HG02623 (cell line): Measurements from ENCODE around the gene PLIN5.

Experiments used
- ATAC-seq: cut with Tn5 transposase; IDR thresholded peaks from one replicate; pipeline ENCODE4 v1.9.1; 2021; ENCODE audit warnings: moderate library complexity; ENCODE audit not compliant: unreplicated experiment

Gene PLIN5

DNA sequence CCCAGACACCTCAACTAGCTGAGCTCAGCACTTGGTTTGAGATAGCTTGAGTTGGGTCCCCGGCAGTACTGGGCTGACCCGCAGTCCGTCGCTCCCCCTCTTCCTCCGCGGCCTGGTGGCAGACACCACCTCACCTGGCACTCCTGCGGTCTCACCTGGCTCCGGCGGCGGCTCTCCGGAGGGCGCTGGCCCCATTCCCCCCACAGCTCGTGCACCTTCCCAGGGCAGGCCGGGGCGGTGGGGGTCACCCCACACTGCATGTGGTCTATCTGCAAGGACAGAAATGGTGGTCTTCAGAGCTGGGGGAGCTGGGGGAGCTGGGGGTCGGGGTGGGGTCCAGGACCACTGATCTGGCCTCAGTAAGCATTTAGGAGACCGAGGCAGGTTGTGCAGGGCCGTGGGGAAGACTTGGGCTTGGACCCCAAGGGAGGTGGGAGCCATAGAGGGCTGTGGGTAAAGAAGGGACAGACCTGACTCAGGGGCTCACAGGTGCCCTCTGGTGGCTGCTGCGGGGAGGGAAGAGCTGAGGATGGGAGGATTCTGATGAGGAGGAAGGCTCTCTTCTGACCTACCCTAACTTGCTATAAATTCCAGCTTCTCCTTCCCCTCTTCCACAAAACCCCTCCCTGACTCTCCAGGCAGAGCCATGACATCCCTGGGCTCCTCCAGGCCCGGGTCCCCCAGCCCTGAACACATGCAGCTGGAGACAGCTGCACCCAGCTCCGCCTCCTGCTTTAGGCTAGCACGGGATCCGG is 10.0 kb downstream of the PLIN5 start:
- ATAC-seq, result no peak

DNA sequence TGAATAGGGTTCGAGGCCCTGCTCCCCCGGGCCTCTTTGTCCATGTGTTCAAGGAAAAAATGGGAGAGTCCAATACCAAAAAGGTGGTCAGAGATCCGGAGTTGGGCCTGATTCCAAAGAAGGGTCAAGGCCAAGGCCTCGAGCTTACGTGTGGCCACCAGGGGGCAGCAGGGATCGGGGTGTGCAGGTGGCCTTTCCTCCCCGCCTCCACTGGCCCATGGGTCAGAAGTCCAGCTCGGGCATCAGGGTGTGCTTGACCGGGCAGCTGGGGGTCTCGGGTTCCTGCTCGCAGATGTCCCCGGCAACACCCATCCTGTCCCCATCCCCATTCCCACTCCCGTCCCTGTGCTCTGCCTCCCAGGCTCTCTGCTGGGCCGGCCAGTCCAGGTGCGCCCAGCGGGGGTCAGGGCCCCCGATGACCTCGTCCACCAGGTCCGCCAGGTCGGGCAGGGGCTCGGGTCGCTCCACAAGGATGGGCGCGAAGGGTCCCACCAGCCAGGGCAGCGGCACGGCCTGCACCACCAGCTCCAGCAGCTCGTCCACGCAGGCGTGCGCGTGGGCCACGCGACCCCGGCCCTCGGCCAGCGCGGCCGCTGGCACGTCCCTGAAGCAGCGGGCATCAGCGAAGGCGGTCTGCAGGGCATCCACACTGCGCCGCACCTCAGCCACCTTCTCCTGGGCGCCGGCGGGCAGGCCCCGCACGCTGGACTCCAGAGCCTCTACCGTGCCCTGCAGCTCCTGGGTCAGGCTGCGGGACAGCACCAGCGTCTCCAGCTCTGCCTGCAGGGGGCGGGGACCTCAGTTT is 11.5 kb downstream of the PLIN5 start:
- no peak for ATAC-seq

DNA sequence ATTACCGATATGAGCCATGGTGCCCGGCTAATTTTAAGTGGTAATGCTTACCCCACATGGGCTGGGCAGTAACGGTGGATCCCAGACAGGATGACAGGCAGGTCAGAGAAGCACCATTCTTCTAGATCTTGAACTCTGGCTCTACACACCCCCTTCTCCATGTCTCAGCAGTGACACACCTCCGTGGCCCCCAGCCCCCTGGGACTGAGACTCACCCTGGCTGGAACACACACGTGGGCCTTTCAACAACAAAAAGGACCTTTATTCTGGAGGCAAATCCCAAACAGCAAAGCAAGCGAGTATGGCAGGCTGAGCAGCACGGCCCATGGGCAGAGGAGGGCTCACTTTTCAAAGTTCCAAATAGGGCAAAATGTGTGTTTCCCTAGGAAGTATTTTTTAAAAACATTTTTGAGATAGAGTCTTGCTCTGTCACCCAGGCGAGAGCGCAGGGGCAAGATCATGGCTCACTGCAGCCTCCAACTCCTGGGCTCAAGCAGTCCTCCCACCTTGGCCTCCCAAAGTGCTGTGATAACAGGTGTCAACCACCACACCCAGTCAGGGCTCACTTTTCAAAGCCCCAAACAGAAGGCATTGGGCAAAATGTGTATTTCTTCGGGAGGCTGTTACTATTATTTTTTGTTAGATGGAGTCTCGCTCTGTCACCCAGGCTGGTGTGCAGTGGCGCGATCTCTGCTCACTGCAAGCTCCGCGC is 12.6 kb downstream of the PLIN5 start:
- ATAC-seq, result no peak

DNA sequence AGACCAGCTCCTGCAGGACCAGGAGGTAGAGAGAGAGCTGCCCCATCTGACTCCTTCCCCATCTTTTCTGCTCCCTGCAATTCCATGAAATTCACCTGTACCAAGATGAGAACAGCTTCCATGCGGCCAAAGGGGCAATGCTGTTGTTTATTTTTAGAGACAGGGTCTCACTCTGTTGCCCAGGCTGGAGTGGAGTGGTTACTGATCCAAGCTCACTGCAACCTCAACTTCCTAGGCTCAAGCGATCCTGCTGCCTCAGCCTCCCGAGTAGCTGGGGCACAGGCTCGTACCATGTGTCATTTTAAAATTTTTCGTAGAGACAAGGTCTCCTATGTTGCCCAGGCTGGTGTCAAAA is 13.2 kb downstream of the PLIN5 start:
- ATAC-seq, result no peak

DNA sequence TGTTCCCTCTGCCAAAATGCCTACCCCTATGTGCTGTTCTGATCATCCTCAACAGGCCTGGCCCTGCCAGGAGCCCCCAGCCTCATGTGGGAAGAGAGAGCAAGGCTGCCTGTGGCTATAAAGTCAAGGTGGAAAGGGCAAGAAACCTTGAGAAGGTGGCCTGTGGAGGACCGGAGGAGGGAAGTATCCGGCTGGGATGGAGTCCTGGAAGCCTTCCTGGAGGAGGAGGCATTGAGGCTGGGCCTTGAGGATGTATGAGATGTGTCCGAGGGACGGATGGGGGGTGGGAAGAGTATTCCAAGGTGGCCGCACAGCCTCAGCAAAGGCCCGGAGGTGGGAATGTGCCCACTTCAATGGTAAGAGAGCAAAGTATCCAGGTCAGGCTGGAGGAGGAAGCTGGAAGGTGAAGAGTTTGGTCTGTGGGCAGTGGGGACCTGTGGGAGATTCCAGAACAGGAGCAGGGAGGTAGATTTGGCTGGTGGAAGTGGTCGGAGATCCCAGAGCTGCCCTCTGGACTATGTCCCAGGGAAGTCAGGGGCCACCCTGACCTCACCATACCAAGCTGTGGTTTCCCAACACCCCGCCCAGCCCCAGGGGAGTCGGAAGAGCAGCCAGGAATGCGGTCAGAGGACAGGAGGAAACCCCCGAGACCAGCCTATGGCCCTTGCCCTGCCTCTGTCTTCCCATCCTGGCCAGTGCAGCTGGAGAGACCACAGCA is 13.7 kb downstream of the PLIN5 start:
- ATAC-seq, result no peak

DNA sequence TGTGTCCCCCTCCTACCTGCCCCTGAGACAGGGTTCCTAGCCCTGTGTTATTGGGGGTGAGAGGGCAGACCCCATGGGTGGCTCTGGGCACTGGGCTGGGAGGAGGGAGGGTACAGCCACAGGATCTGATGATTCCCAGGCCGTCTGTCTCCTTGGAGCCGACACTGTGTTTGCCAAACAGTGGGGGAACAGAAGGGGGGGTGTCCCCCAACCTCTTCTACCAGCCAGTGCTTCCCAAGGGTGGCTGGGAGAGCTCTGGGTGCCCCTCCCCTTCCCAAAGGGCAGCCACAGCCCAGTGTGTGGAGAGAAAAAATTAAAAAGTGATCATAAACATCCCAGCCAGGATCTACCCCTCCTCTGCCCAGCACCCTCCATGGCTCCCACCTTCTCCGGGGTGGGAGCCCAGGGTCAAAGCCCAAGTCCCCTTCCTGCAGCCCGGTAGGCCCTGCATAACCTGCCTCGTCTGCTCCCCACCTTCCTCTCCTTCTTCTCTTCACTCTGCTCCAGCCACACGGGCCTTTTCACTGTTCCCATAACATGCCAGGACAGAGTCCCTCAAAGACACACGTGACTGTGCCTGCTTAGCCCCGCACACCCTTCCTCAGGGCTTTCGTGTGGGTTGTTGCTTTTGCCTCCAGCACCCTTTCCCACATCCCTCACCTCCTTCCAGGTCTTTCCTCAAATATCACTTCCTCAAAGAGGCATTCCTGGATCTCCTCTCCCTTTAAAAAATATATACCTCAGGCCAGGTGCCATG is 15.3 kb downstream of the PLIN5 start:
- no peak for ATAC-seq

DNA sequence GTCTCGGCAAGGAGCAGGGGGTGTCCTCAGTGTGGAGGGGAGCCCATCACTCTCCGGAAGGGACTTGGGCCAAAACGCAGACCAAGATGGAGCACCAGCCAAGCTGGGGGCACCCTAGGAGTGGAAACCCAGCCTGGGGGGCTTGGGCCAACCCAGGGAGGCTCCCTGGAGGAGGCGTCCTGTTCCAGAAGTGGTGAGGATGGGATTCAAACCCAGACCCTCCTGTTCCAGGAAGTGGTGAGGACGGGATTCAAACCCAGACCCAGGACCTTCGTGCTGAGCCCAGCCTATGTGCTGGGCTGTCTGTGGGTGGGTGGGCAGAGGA is 15.9 kb downstream of the PLIN5 start:
- no peak for ATAC-seq

DNA sequence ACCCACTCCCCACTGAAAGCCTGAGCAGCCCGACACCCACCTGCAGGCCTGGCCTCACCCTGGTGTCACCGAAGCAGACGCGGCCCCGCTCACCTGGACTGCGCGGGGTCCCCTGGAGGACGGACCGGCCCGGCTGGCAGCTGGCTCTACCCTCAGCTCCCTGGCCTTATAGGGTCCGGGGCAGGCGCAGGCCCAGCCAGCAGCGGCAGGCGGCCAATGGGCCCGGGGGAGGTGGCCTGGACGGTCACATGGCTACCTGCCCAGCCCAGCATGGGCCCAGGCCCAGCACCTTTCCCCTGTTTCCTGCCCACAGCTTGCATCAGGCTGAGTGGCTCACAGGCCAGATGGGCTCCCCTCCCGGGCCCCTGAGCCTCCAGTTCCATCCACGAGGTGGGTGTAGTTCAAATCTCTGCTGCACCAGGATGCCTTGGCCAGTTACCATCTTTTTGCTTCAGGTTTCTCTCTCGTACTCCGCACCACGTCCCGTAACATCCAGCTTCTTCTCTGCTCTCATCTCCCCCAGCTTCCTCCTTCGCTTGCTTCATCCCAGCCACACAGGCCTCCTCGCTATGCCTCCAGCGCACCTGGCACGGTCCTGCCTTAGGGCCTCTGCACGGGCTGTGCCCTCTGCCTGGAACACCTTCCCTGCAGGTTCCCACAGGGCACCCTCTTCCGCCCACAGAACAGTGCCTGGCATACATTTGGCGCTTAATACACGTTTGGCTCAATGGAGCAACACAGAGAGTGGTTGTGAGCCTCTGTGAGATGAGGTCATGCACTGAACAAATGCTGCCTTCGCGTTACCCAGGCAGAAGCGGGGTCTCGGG is 16.5 kb downstream of the PLIN5 start, which contains the start of gene PLIN4:
TSS of gene PLIN4 (minus strand) at position 142 of the 827 bp plus-strand sequence. CDS start 214 bp downstream, outside the sequence.
- no peak for ATAC-seq

DNA sequence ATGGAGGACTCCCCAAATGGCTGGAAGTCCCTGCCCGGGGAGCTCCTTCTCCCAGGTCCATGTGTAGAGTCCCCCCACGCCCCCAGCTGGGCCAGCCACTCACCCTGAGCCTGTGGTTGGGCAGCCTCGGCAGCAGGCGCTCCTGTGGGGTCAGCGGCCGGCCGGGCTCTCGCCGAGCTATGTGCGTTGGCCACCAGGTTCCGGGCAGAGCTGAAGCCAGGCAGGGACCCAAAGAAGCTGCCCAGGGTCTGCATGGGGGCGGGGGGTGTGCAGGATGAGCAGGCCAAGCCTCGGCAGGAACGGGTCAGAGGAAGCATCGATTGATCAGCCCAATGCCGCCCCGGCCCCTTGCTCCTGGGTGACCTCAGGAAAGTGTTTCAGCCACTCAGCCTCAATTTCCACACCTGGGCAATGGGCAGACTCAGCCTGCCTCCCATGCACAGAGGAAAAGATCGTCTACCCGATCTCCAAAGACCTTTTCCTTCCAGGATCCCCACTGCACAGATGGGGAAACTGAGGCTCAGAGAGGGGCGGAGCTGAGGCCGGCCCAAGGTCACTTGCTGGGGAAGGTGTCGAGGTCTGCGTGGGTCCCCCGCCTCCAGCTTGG is 17.5 kb downstream of the PLIN5 start:
- no peak for ATAC-seq

DNA sequence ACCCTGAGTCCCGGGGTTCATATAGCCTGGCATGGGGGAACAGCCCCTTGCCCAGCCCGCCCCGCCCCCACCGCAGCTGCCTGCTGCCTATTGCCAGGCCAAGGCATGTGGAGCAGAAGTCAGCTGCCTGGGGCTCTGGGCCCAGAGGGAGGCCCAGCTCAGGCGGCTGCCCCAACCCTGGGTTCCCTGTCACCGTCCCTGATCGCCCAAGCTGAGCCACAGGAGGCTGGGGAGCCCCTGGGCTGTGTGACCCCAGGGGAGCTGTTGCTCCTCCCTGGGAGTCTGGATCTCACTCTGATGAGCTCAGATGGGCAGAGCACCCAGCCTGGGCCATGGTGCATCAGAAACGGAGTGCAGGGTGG is 18.1 kb downstream of the PLIN5 start:
- no peak for ATAC-seq

DNA sequence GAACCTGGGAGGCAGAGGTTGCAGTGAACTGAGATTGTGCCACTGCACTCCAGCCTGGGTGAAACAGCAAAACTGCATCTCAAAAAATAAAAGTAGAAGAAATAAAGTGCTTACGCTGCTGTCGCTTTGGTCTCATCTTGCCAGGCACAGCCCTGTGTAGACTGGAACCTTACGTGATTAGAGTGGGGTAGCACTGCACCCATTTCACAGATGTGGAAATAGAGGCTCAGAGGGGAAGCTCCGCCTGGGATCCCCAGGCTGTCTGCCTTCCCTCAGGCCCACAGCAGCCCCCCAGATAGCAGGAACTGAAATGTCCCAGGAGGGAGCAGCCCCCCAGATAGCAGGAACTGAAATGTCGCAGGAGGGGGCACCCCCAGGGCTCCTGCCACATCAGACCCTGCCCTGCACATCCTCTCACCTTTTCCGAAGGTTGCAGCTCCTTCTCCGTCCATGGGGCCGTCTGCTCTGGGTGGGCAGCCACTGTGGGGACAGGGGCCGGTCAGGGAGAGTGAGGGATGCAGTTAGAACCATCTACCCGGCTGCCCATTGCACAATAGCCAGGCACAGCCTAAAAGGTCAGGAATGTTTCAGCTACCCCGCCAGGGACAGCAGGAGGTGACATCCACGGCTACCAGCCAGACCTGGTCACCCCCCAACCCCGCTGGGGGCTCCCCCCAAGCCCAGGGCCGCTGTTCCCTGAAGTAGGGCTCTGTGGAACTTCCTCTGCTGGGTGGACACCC is 18.7 kb downstream of the PLIN5 start:
- no peak for ATAC-seq

DNA sequence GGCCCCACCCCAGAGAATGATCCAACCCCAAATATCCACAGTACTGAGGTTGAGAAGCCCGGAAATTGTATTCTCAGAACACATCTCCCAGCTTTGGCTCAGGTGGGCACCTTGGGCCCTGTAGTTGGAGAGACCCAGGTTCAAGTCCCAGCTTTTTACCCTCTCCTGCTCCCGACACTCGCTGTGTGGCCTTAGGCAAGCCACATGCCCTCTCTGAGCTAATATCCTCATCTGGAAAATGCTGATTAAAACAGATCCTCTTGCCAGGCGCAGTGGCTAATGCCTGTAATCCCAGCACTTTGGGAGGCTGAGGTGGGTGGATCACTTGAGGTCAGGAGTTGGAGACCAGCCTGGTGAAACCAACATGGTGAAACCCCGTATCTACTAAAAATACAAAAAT is 19.3 kb downstream of the PLIN5 start:
- no peak for ATAC-seq

DNA sequence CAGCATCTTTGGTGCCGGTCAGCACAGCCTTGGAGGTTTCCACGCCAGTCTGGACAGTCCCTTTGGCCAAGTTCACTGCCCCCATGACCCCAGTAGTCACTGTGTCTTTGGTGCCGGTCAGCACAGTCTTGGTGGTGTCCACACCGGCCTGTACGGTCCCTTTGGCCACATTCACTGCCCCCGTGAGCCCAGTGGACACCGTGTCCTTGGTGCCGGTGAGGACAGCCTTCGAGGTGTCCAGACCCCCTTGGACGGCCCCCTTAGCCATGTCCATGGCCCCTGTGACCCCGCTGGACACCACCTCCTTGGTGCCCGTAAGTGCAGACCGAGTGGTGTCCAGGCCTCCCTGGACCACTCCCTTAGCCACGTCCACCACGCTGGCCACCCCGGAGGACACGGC is 21.8 kb downstream of the PLIN5 start:
- no peak for ATAC-seq

DNA sequence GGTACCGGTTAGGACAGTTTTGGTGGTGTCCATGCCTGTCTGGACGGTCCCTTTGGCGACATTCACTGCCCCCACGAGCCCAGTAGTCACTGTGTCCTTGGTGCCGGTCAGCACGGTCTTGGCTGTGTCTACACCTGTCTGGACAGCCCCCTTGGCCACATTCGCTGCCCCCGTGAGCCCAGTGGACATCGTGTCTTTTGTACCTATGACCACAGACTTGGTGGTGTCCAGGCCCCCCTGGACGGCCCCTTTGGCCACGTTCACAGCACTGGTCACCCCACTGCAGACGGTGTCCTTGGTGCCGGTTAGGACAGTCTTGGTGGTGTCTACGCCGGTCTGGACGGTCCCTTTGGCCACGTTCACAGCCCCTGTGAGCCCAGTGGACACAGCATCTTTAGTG is 23.0 kb downstream of the PLIN5 start:
- ATAC-seq, result no peak

DNA sequence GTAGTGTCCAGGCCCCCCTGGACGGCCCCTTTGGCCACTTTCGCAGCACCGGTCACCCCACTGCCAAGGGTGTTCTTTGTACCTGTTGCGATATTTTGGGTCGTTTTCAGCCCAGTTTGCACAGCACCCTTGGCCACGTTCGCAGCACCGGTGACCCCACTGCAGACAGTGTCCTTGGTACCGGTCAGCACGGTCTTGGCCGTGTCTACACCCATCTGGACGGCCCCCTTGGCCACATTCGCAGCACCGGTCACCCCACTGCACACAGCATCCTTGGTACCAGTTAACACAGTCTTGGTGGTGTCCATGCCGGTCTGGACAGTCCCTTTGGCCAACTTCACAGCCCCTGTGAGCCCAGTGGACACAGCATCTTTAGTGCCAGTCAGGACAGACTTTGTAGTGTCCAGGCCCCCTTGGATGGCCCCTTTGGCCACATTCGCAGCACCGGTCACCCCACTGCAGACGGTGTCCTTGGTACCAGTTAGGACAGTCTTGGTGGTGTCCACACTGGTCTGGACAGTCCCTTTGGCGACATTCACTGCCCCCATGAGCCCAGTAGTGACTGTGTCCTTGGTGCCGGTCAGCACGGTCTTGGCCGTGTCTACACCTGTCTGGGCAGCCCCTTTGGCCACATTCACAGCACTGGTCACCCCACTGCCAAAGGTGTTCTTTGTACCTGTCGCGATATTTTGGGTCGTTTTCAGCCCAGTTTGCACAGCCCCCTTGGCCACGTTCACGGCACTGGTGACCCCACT is 23.5 kb downstream of the PLIN5 start:
- no peak for ATAC-seq

DNA sequence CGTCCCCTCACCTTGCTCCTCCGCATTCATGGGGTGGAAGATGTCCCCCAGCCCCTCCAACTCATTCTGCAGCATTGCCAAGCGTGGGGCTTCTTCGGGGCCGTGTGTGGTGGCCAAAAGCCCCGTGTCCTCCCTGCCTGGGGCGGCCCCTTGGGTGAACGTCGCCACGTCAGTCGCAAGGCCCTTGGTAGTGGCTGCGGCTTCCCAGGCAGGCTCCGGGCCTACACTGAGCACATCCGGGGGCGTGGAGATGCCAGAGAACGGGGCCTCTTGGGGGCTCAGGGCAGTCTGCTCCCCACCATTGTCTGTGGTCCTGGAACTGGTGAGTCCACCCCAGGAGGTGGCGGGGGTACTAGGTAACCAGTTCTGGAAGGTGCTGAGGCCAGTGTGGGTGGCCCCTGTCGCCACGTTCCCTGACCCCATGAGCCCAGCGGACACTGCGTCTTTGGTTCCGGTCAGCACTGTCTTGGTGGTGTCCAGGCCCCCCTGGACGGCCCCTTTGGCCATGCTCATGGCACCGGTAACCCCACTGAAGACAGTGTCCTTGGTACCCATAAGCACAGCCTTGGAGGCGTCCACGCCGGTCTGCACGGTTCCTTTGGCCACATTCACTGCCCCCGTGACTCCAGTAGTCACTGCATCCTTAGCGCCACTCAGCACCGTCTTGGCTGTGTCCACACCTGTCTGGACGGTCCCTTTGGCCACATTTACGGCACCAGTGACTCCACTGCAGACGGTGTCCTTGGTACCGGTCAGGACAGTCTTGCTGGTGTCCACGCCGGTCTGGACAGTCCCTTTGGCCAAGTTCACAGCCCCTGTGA is 24.4 kb downstream of the PLIN5 start:
- no peak for ATAC-seq

DNA sequence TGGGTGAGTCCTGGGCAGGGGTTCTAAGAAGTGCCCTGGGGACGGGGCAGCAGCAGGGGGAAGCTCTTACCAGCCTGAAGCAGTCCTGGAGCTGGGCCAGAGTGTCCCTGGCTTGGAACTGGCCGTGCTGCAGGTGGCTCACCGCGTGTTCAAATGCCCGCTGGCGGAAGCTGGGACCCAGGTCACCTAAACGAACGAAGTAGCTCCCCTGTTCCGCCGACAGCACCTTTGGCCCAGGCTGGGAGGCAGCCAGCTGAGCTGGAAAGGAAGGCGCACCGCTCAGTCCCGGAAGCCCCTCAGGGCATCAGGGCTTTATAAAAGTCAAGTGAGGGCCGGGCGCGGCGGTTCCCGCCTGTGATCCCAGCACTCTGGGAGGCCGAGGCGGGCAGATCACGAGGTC is 26.3 kb downstream of the PLIN5 start:
- ATAC-seq, result no peak
